22Rv1 (cell line): ENCODE results near the gene KCNK7.

ENCODE experiments used
- H3K27ac ChIP-seq: fragments of 450-650 bp; 2 replicates; pipeline ENCODE4 v1.5.1; 2017
- CTCF ChIP-seq: fragments of 450-650 bp; IDR thresholded peaks from 2 replicates; pipeline ENCODE4 v1.5.1; 2017; ENCODE audit warnings: mild to moderate bottlenecking
- ZFX ChIP-seq: fragments of 450-650 bp; IDR thresholded peaks from 2 replicates; pipeline ENCODE4 v1.6.1; 2017; ENCODE audit warnings: antibody characterized with exemption, borderline replicate concordance

Gene KCNK7

DNA sequence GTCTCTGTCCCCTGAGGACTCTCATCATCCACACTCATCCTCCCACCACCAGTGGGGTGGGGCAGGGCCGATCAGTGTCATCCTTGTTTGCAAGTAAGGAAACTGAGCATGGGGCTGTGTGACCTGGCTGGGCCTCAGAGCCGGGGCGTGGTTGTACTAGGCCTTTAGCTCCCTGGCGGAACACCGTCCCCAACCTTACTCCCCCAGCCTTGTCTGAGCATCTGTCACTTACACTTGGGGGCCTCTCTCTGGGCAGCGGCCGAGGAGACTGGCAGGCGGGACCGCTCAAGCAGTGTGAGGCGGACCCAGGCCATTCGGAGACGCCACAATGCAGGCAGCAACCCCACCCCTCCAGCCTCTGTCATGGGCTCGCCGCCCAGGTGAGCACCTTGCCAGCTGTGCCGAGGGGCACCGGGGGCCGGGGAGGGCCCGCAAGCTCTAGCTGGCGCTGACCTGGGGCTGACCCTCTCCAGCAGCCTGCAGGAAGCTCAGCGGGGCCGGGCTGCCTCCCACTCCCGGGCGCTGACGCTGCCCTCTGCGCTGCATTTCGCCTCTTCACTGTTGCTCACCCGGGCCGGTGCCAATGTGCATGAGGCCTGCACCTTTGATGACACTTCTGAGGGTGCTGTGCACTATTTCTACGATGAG is 23.8 kb upstream of the KCNK7 start:
- H3K27ac ChIP-seq, result no peak overlapping the region
- TF ChIP-seq ZFX (no peak), CTCF (no peak)

- no peak overlapping the region for H3K27ac ChIP-seq
- TF ChIP-seq CTCF (no peak), ZFX (no peak)
Observed at GRCh38 chr11:65618763-65619162, 23.2 kb upstream of the KCNK7 start.

GRCh38 chr11:65617990-65618751 is 22.6 kb upstream of the KCNK7 start:
- TF ChIP-seq CTCF (no peak), ZFX (no peak)
- H3K27ac ChIP-seq, result no peak overlapping the region

DNA sequence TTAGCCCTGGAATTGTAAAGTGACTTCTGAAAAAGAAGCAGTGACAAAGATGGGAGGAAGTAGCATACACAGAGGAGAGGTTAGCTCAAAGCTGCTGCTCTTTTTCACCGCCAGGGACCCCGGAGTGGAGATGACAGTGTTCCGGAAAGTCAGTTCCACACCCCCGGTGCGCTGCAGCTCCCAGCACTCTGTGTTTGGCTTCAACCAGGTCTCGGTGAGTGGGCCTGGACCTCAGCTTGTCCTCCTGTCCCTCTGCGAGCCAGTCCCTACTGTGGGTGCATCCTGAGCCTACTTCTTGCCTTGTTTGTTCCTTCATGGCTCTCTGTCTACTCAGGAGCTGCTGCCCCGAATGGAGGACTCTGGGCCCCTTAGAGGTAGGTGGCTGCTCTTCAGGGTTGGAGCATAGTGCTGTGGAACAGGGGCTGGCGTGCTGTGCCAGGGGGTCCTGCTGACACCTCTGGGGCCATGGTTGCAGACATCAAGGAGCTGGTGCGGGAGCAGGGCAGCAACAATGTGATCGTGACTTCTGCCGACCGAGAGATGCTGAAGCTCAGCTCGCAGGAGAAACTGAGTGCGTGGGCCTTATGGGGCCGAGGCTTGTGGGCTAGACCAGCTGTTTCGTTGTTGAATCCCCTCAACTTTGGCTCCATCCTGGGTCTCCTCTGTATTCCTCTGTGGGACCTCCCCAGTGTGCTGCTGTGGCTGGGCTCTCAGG is 21.7 kb upstream of the KCNK7 start:
- no peak for TF ChIP-seq CTCF
- no peak for TF ChIP-seq ZFX
- peak overlapping the region; percentile 96 for H3K27ac ChIP-seq

GRCh38 chr11:65616575-65617001 is 21.0 kb upstream of the KCNK7 start:
- peak overlapping the region; percentile 96 for H3K27ac ChIP-seq
- TF ChIP-seq ZFX (no peak), CTCF (no peak)

GRCh38 chr11:65615950-65616574 is 20.5 kb upstream of the KCNK7 start:
- TF ChIP-seq ZFX (no peak), CTCF (no peak)
- H3K27ac ChIP-seq, result peak overlapping the region; percentile 96
